BJ (cell line): ENCODE data around the gene WNT5B. TPM values are rescaled to one million over a fixed set of nuclear protein-coding genes. Genes with fewer than 3 reads are reported as not detected.

Experiments used
- CTCF ChIA-PET: fragments of 350-600 bp; formaldehyde crosslinking; extraction: SDS; loops from one replicate; lab custom pipeline; 2021; ENCODE audit warnings: antibody characterized with exemption, inconsistent platforms; lab: Yijun Ruan, JAX
- POLR2A ChIA-PET: fragments of 300-600 bp; sonication (Branson Sonifier 250); formaldehyde crosslinking; extraction: SDS; loops from one replicate; lab custom pipeline; 2021; ENCODE audit warnings: antibody characterized with exemption; lab: Charles Lee
- DNase-seq: peaks from one replicate; pipeline ENCODE4 v3.0.0-alpha.2; 2011; ENCODE audit warnings: low read depth
- H3K27me3 ChIP-seq: 2 replicates; pipeline ENCODE4 v1.6.0; 2011; ENCODE audit warnings: low read length; ENCODE audit not compliant: control insufficient read depth, insufficient read depth
- H3K36me3 ChIP-seq: 2 replicates; pipeline ENCODE4 v1.5.1; 2011; ENCODE audit warnings: low read length; ENCODE audit not compliant: control insufficient read depth, insufficient read depth
- H3K4me3 ChIP-seq: 2 replicates; pipeline ENCODE4 v1.5.1; 2011; ENCODE audit warnings: low read depth, mild to moderate bottlenecking, control low read depth, low read length
- polyA plus RNA-seq: library from polyadenylated mRNA; depleted of rRNA; stranded (reverse); fragments of >200 nt; gene quantifications from 2 replicates; pipeline ENCODE4 v1.2.3, GENCODE V29; 2011
- TF ChIP-seq, protein P1 (sequence below): IDR thresholded peaks from 2 replicates; pipeline ENCODE4 v1.5.1; 2011; ENCODE audit warnings: low read depth, mild to moderate bottlenecking, control low read depth, inconsistent platforms, low read length, moderate library complexity; ENCODE audit not compliant: insufficient read depth

WNT5B gene
- polyA plus RNA-seq, 1 experiment = 57.3 TPM

GRCh38 chr12:1663440-1664132 is 34.6 kb downstream of the WNT5B start:
- H3K27me3 ChIP-seq = no peaks in the 10 kb centered on the region; the same call in 1 of the 2 replicates
- CTCF ChIA-PET = interaction anchor here (1.1 kb wide), 1 partner anchor 127 kb away, joined by 3 read pairs; no protein-coding TSS in a partner anchor
- TF ChIP-seq, protein P1, sequence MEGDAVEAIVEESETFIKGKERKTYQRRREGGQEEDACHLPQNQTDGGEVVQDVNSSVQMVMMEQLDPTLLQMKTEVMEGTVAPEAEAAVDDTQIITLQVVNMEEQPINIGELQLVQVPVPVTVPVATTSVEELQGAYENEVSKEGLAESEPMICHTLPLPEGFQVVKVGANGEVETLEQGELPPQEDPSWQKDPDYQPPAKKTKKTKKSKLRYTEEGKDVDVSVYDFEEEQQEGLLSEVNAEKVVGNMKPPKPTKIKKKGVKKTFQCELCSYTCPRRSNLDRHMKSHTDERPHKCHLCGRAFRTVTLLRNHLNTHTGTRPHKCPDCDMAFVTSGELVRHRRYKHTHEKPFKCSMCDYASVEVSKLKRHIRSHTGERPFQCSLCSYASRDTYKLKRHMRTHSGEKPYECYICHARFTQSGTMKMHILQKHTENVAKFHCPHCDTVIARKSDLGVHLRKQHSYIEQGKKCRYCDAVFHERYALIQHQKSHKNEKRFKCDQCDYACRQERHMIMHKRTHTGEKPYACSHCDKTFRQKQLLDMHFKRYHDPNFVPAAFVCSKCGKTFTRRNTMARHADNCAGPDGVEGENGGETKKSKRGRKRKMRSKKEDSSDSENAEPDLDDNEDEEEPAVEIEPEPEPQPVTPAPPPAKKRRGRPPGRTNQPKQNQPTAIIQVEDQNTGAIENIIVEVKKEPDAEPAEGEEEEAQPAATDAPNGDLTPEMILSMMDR = no peak
- DNase-seq = no peak
- H3K4me3 ChIP-seq = no peak overlapping the region
- no peaks in the 10 kb centered on the region for H3K36me3 ChIP-seq
- POLR2A ChIA-PET = no interaction called here

DNA sequence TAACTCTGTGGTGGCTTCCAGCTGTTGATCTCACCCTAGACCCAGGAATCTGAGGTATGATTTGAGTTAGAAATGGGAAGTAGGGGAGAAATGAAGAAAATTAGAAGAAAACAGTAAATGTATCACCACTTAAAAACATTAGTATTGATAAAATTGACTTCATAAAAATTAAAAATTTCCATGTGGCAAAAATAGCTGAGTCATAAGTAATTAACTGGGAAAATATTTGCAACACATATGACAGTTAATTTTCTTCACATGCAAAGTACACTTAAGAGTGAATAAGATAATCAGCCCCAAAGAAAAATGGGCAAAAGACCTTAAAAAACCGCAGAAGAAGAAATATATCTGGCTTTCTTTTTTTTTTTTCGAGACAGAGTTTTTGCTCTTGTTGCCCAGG is 36.3 kb downstream of the WNT5B start:
- no peak for DNase-seq
- no peaks in the 10 kb centered on the region; the same call in 1 of the 2 replicates for H3K27me3 ChIP-seq
- POLR2A ChIA-PET = no interaction called here
- H3K4me3 ChIP-seq = no peak overlapping the region
- H3K36me3 ChIP-seq = no peaks in the 10 kb centered on the region
- CTCF ChIA-PET = no interaction called here
- TF ChIP-seq, protein P1 = no peak

- ChIA-PET CTCF (no interaction called here), POLR2A (no interaction called here)
- Histone ChIP-seq H3K36me3 (no peaks in the 10 kb centered on the region), H3K4me3 (no peak overlapping the region), H3K27me3 (no peaks in the 10 kb centered on the region; the same call in 1 of the 2 replicates)
- no peak for DNase-seq
- TF ChIP-seq, protein P1 = no peak
Observed at GRCh38 chr12:1666215-1666614, 37.2 kb downstream of the WNT5B start.

- DNase-seq = no peak
- TF ChIP-seq, protein P1 = no peak
- no peaks in the 10 kb centered on the region for H3K36me3 ChIP-seq
- ChIA-PET CTCF (no interaction called here), POLR2A (no interaction called here)
- no peaks in the 10 kb centered on the region; the same call in 1 of the 2 replicates for H3K27me3 ChIP-seq
- H3K4me3 ChIP-seq = no peak overlapping the region
Observed at GRCh38 chr12:1666685-1667162, 37.7 kb downstream of the WNT5B start.

DNA sequence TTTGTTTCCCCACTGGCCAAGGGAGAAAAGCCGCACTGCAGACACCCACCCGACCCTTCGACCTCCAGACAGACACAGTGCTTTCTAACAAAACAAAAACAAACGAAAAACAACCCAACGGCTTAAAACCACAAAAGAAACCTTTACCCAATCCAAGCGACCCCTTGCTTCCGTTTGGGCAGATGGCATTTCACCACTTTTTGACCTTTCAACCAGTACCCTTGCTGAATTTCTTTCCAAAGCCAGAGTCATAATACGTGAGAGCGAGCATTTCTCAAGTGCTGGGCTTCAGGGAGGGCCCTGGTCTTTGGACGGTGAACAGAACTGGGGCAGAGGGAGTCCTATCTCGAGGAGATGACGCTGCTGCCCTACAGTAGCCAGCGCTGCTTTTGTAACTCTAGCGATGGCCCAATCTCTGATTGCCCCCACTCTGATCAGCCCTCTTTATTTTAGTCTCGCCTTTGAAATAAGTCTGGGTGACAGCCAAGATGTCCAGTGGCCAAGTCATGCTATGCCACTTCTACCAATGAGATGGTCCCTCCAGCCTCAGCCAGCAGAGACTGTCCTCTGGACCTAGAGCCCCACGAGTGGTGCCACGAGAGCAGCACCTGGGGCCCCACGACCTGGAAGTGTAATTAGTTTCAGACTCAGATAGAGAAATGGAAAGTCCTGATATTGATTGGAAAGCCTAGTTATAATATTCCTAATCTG is 40.0 kb downstream of the WNT5B start:
- DNase-seq = no peak
- TF ChIP-seq, protein P1 = no peak
- no peaks in the 10 kb centered on the region; the same call in 1 of the 2 replicates for H3K27me3 ChIP-seq
- POLR2A ChIA-PET = no interaction called here
- no peaks in the 10 kb centered on the region for H3K36me3 ChIP-seq
- no peak overlapping the region for H3K4me3 ChIP-seq
- CTCF ChIA-PET = no interaction called here
